Left ventricle myocardium inferior (tissue), 1 donor: ENCODE data around the gene ECEL1. TPM values are rescaled to one million over a fixed set of nuclear protein-coding genes. Genes with fewer than 3 reads are reported as not detected.
"Not testable (repeated sequence)": the region's sequence is repeated elsewhere in the genome, so short reads cannot be mapped to it uniquely, and the experiment has no call there.

ENCODE experiments used
- DNase-seq: peaks from one replicate; pipeline ENCODE4 v3.0.0-alpha.2; 2020
- H3K27ac ChIP-seq: fragments of 200-600 bp; replicated peaks from 2 replicates; pipeline ENCODE4 v1.8.0; 2021
- H3K27me3 ChIP-seq: fragments of 200-600 bp; 2 replicates; pipeline ENCODE4 v1.8.0; 2021; ENCODE audit warnings: low read depth
- H3K36me3 ChIP-seq: fragments of 200-600 bp; 2 replicates; pipeline ENCODE4 v1.8.0; 2021
- H3K4me1 ChIP-seq: fragments of 200-600 bp; 2 replicates; pipeline ENCODE4 v1.8.0; 2021
- H3K4me3 ChIP-seq: fragments of 200-600 bp; 2 replicates; pipeline ENCODE4 v1.8.0; 2021; ENCODE audit warnings: mild to moderate bottlenecking, moderate library complexity
- H3K9me3 ChIP-seq: fragments of 200-600 bp; replicated peaks from 2 replicates; pipeline ENCODE4 v1.8.0; 2021
- CTCF ChIP-seq: fragments of 200-600 bp; IDR thresholded peaks from 2 replicates; pipeline ENCODE4 v1.8.0; 2021; ENCODE audit warnings: antibody characterized with exemption, mild to moderate bottlenecking, borderline replicate concordance
- intact Hi-C: fragments of 100-400 bp; cut with micrococcal nuclease; formaldehyde crosslinking; loops from one replicate; pipeline ENCODE4 v1.11.0; 2022
- total RNA-seq: library from RNA; stranded (reverse); fragmentation: NEBNext Ultra II Directional; extraction: Animal tissue kit (Norgen Biotek cat#: 25700); gene quantifications from one replicate; pipeline ENCODE4 v1.2.1, GENCODE V29; 2021
- donor health status: DM: no; HTN: yes; CAD: no; lungs with severe emphysema.

ECEL1 gene
- total RNA-seq, 1 donor from 2014 or later, result not detected

GRCh38 chr2:232444409-232445148, 43.1 kb downstream of the ECEL1 start:
- Histone ChIP-seq H3K36me3 (no peaks in the 10 kb centered on the region), H3K9me3 (no peaks in the 10 kb centered on the region), H3K27me3 (no peaks in the 10 kb centered on the region), H3K4me3 (no peak overlapping the region), H3K4me1 (peaks cover 3% of the 10 kb centered on the region), H3K27ac (no peak overlapping the region)
- peak; percentile 17 for DNase-seq
- intact Hi-C loops, result no loop called here
- peak; percentile 51 for TF ChIP-seq CTCF

- H3K36me3 ChIP-seq, H3K4me1 ChIP-seq, H3K9me3 ChIP-seq, H3K27ac ChIP-seq, H3K27me3 ChIP-seq, H3K4me3 ChIP-seq, intact Hi-C loops: not testable (repeated sequence)
- DNase-seq, result peak; percentile 12
Observed at GRCh38 chr2:232443669-232444408, 43.8 kb downstream of the ECEL1 start.

- DNase-seq, H3K4me3 ChIP-seq, H3K9me3 ChIP-seq, H3K4me1 ChIP-seq, intact Hi-C loops, H3K27ac ChIP-seq, H3K27me3 ChIP-seq, H3K36me3 ChIP-seq: not testable (repeated sequence)
Observed at GRCh38 chr2:232443047-232443446, 44.6 kb downstream of the ECEL1 start.

GRCh38 chr2:232442431-232442830, 45.2 kb downstream of the ECEL1 start:
- H3K4me1 ChIP-seq, H3K27ac ChIP-seq, DNase-seq, H3K27me3 ChIP-seq, intact Hi-C loops, H3K36me3 ChIP-seq, H3K9me3 ChIP-seq, H3K4me3 ChIP-seq: not testable (repeated sequence)

GRCh38 chr2:232441922-232442321, 45.7 kb downstream of the ECEL1 start:
- H3K36me3 ChIP-seq, H3K4me3 ChIP-seq, H3K4me1 ChIP-seq, DNase-seq, H3K9me3 ChIP-seq, intact Hi-C loops, H3K27ac ChIP-seq, H3K27me3 ChIP-seq: not testable (repeated sequence)

GRCh38 chr2:232441147-232441651, 46.4 kb downstream of the ECEL1 start:
- H3K36me3 ChIP-seq, result no peaks in the 10 kb centered on the region
- H3K4me1 ChIP-seq, result peaks cover 3% of the 10 kb centered on the region
- no peak overlapping the region for H3K27ac ChIP-seq
- no peak for TF ChIP-seq CTCF
- peaks cover 6% of the 10 kb centered on the region for H3K27me3 ChIP-seq
- H3K4me3 ChIP-seq, result no peak overlapping the region
- intact Hi-C loops, result no loop called here
- H3K9me3 ChIP-seq, result no peaks in the 10 kb centered on the region
- no peak for DNase-seq

GRCh38 chr2:232440220-232441018, 47.2 kb downstream of the ECEL1 start:
- H3K27ac ChIP-seq, H3K27me3 ChIP-seq, H3K9me3 ChIP-seq, H3K4me3 ChIP-seq, intact Hi-C loops, H3K36me3 ChIP-seq, H3K4me1 ChIP-seq: not testable (repeated sequence)
- peak; percentile 86 for TF ChIP-seq CTCF
- DNase-seq, result peak; percentile 81
